CD4-positive, alpha-beta T cell treated with Interferon gamma for 1 hour (primary cell): ENCODE measurements around the gene RTN1.
A peak's percentile ranks its signal among the peaks of the same experiment; 100 is the strongest.

ENCODE experiments used
- DNase-seq: peaks from one replicate; pipeline ENCODE4 v3.0.0-alpha.2; 2020

The RTN1 gene

DNA sequence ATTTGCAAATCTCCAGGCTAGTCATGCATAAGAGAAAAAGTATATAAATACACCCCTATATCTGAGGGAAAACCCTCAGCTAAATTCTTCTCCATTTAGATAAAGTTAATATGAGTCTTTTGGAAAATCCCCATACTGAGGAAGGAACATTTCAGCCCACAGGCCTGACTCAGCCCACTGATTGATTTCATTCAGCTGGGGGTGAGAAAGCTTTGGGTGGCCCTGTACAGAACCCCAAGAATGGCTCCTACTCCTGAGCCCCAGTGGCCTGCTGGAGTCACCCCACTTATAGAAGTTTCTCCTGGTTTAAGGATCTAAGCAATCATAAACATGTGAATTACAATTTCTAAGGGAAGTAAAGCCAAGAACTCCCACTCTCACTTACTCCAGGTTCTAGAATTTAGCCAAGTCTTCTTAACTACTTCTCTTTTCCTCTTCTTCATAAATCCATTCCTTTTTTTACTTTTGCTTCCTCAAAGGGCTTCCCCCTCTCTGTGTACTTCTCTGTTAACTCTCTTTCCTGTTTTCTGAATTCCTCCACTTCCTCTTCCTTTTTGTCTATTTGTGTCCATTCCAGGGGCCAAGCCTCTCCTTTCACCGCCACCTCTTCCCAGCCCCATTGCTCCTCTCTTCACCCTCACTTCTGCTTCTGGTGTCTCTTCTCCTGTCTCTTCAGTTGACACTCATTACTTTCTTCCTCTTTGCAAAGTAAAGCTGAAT lies 21.0 kb downstream of the RTN1 start:
- DNase-seq, result peak; percentile 8

- DNase-seq, result no peak
Measured at GRCh38 chr14:59848671-59849070, 21.9 kb downstream of the RTN1 start.

DNA sequence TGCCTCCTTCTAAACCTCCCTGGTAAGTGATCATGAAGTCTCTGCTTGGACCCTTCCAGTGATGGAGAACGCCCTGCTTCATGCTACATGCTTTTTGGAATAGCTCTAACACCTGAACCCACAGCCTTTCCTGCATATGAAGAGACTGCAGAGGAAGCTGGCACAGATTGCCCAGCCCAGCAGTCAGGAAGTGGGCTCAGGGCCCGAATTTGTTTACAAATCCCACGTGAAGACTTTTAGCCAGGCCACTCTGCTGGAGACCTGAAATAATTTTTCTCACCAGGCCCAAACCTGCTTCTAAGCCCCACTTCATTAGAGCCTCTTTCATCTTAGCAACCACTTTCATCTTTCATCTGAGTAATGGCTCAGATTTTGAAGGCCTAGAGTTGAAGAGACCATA lies 22.9 kb downstream of the RTN1 start:
- no peak for DNase-seq

DNA sequence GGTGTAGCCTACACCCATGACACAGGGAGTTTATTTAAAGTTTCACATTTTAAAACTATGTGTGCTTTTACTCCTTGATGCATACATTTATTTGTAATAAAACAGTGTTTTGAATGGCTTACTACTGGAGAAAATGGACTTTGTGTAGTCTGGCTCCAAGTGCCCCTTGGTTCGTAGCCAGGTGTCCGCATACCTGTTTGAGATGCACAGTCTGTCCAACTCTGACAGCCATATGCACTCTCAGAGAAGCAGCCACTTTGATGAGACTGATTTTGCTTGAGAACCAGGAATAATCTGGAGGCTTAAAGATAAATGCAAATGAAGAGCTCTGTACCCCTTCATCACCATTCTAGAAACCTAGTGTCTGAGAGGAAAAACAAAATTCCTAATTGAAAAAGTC lies 24.0 kb downstream of the RTN1 start:
- DNase-seq, result no peak

GRCh38 chr14:59845245-59845644 lies 25.3 kb downstream of the RTN1 start:
- no peak for DNase-seq

DNA sequence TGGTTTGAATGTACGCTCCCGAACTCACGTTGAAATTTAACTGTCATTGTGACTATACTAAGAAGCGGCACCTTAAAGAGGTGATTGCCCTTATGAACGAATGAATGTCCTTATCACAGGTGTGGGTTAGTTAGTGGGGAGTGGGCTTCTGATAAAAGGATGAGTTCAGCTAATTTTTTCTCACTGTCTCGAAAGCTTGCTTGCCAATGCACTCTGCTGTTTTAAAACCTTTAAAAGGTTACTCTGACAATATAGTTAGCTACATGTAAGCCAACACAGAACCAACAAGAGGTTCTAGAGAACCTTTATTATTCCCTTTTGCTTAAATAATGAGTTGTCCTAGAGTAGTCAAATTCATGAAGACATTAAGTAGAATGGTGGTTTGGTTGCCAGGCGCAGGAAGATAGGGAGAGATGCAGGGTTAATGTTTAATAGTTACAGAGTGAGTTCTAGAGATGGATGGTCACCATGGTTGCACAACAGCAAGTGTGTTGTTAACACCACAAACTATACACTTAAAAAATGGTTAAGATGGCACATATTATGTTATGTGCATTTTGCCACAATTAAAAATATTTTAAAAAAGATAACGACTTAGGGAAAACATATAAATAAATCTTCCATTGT lies 26.3 kb downstream of the RTN1 start:
- no peak for DNase-seq

DNA sequence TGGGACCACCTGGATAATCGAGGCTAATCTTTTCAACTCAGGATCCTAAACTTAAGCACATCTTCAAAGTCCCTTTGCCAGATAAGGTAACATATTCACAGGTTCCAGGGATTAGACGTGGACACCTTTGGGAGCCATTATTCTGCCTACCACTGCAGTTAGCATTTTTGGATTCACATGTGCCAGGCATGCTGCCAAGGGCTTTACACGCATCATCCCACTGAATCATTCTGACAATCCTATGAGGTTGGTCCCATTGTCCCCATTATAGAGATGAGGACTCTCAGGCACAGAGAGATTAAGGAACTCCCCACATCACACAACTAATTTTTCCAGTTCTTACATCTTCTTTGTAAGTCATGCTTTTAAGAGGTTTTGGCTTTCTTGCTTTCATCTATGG lies 34.5 kb downstream of the RTN1 start:
- no peak for DNase-seq

- no peak for DNase-seq
Measured at GRCh38 chr14:59832653-59833294, 37.8 kb downstream of the RTN1 start.

GRCh38 chr14:59831121-59831730 lies 39.4 kb downstream of the RTN1 start:
- DNase-seq, result no peak

GRCh38 chr14:59830338-59830734 lies 40.2 kb downstream of the RTN1 start:
- no peak for DNase-seq

GRCh38 chr14:59829469-59830337 lies 40.9 kb downstream of the RTN1 start:
- no peak for DNase-seq

DNA sequence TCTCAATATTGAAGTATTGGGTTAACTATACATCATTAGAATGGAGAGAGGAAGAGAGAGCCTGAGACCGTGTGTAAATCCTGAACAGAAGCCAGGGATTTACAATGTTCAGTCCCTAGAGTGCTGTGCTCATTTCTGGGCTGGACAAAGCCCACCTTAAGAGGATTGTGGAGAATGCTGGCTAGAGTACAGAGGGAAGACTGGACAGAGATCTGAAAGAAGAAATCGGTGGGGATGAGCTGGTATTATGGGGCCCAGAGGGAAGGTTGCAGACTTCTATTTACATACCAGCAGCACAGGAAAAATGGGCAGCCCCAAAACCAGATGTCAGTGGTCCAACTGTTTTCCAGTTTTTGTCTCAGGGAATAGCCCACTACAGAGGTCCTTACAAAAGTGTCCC lies 42.3 kb downstream of the RTN1 start:
- no peak for DNase-seq

GRCh38 chr14:59827401-59827800 lies 43.2 kb downstream of the RTN1 start:
- no peak for DNase-seq

DNA sequence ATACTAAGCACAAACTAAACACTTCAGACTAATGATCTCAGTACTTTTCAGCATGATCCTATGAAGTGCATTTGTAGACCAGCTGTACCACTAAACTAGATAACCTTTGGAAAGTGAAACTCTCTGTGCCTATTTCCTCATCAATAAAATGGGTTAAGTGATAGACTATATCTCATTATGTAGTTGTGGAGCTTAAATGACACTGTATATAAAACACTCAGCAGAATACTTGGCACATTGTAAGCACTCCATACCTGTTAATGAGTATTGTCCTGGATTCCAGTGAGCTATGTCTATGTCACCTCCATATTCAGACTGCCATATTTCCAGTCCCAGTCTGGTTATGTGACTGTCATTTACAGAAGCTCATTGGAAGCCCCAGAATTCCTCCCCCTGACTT lies 44.4 kb downstream of the RTN1 start:
- no peak for DNase-seq

- DNase-seq, result no peak
Measured at GRCh38 chr14:59823179-59823578, 47.4 kb downstream of the RTN1 start.

- DNase-seq, result no peak
Measured at GRCh38 chr14:59819446-59820088, 51.0 kb downstream of the RTN1 start.

- DNase-seq, result no peak
Measured at GRCh38 chr14:59816941-59817340, 53.6 kb downstream of the RTN1 start.

DNA sequence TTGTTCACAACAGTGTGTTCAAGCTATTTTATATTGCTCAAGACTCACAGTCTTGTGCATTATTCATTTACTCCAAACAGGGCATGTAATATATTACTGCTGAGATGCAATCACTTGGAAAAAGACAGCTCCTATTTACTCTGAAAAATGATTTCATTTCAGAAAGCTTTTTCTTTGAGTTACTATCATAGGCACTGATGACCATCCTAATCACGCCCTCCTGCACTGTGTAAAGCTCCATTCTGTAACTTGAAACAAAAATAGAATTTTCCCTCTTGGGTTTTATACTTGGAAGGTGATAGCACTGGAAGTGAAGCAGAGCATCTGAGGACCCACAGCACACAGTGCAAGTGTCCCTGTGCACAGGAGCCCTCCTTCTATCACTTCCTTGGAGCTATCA lies 55.6 kb downstream of the RTN1 start:
- no peak for DNase-seq

DNA sequence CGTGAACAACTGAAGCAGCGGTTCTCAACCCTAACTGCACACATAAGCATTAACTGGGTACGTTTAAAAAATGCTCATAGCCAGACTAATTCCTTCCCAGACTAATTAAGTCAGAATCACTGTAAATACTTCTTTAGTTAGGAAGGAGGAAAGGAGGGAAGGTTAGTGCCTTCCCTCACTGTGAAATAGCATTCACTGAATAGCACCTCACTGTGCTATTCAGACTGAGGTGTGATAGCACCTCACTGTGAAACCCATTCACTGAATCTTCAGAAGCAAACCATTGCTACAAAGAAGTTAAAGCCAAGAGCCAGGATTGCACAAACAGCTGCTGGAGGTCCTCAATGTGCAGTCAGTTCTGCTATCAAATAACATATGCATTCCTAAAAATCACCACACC lies 58.8 kb downstream of the RTN1 start:
- DNase-seq, result no peak

DNA sequence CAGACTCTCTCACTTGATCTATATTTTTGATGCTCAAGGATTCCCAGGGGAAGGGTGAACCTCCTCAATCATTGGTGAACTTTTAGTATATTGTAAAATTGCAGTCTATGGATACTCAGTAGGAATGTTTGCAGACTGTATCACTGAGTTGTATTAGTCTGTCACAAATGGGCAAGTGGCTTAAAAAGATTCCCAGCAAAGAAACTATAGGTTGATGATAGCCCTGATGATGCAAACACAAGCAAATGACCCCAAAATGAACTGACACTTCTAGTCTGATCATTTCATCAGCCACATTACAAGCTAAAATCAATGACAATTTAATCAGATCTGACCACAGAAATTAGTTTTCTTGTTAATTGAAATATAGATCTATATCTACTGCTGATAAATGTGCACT lies 59.5 kb downstream of the RTN1 start:
- DNase-seq, result no peak

DNA sequence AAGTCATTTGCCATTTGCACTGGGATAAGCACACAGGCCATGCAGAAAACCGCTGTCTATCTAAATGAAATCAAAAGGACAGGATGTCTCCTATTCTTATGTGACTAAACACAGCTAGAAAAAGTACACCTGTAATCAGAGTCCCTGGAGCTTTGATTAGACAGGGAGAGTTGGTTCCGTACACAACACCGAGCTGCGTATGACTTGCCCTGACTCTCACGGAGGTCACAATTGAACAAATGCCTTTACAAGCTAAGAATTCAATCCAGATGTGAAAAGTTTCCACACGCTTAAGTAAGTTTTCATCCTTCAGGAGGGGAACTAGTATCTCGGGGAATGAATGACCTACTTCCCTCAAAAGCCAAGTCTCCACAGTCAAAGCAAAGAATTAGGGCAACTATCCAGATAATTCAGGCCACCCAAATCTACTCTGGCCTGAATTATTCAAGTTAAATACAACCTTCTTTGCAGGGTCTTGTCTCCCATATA lies 67.5 kb downstream of the RTN1 start:
- DNase-seq, result no peak

DNA sequence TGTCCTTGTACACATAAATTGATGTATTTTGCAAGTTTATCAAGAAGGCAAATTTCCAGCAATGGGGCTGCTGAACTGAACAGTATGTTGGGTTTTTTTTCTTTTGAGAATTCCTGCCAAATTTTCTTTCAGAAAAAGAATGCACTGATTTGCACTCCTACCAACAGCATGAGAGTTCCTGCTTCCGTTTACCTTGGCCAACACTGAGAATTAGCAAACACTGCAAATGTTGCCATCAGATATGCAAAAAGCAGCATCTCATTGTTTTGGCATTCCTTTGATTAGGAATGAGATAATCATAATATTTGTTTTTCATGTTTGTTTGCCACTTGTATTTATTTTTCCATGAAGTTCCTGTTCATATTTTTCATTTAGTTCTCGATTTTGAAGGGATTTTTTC lies 82.4 kb downstream of the RTN1 start:
- DNase-seq, result no peak
